ENCODE results near the gene TTYH2.

Gene TTYH2

GRCh38 chr17:74270333-74270732, 57.0 kb downstream of the TTYH2 start:
- H3K9me3 ChIP-seq: no peaks in the 10 kb centered on the region
- H3K27ac ChIP-seq: no peak overlapping the region
- H3K27me3 ChIP-seq: peaks cover 60% of the 10 kb centered on the region

GRCh38 chr17:74271281-74271680, 57.9 kb downstream of the TTYH2 start:
- no peaks in the 10 kb centered on the region for H3K4me1 ChIP-seq (ENCODE audit: control insufficient read depth in 1 of 2, insufficient read depth in 1 of 2, low read depth in 1 of 2, low read length in 1 of 2)
- peaks cover 69% of the 10 kb centered on the region for H3K27me3 ChIP-seq
- TF ChIP-seq CTCF (IDR thresholded peaks at IDR 0.05): no peak
- H3K36me3 ChIP-seq: no peaks in the 10 kb centered on the region
- no peak overlapping the region for H3K27ac ChIP-seq
- H3K4me3 ChIP-seq (ENCODE audit: low read depth in 1 of 2, low read length in 1 of 2): no peak overlapping the region
- no peaks in the 10 kb centered on the region for H3K9me3 ChIP-seq

More at GRCh38 chr17:74270333-74270732, 57.0 kb downstream of the TTYH2 start:
- Histone ChIP-seq H3K4me3 (ENCODE audit: low read depth in 1 of 2, low read length in 1 of 2) (no peak overlapping the region), H3K36me3 (no peaks in the 10 kb centered on the region), H3K4me1 (ENCODE audit: control insufficient read depth in 1 of 2, insufficient read depth in 1 of 2, low read depth in 1 of 2, low read length in 1 of 2) (no peaks in the 10 kb centered on the region)
- TF ChIP-seq CTCF (IDR thresholded peaks at IDR 0.05): no peak

GRCh38 chr17:74271901-74272561, 58.7 kb downstream of the TTYH2 start:
- TF ChIP-seq CTCF (IDR thresholded peaks at IDR 0.05): no peak
- no peaks in the 10 kb centered on the region for H3K9me3 ChIP-seq
- H3K27ac ChIP-seq: no peak overlapping the region
- no peaks in the 10 kb centered on the region for H3K36me3 ChIP-seq
- no peaks in the 10 kb centered on the region for H3K4me1 ChIP-seq (ENCODE audit: control insufficient read depth in 1 of 2, insufficient read depth in 1 of 2, low read depth in 1 of 2, low read length in 1 of 2)
- no peak overlapping the region for H3K4me3 ChIP-seq (ENCODE audit: low read depth in 1 of 2, low read length in 1 of 2)
- H3K27me3 ChIP-seq: peaks cover 68% of the 10 kb centered on the region

- H3K9me3 ChIP-seq: no peaks in the 10 kb centered on the region
- no peak for TF ChIP-seq CTCF (IDR thresholded peaks at IDR 0.05)
- H3K27me3 ChIP-seq: peaks cover 61% of the 10 kb centered on the region
- H3K4me3 ChIP-seq (ENCODE audit: low read depth in 1 of 2, low read length in 1 of 2): no peak overlapping the region
- no peak overlapping the region for H3K27ac ChIP-seq
- no peaks in the 10 kb centered on the region for H3K4me1 ChIP-seq (ENCODE audit: control insufficient read depth in 1 of 2, insufficient read depth in 1 of 2, low read depth in 1 of 2, low read length in 1 of 2)
- H3K36me3 ChIP-seq: no peaks in the 10 kb centered on the region
These were observed 59.4 kb downstream of the TTYH2 start for GRCh38 chr17:74272731-74273201.

- H3K36me3 ChIP-seq: no peaks in the 10 kb centered on the region
- H3K9me3 ChIP-seq: no peaks in the 10 kb centered on the region
- H3K4me1 ChIP-seq (ENCODE audit: control insufficient read depth in 1 of 2, insufficient read depth in 1 of 2, low read depth in 1 of 2, low read length in 1 of 2): no peaks in the 10 kb centered on the region
- H3K27ac ChIP-seq: no peak within 1 kb of the TSS
- H3K4me3 ChIP-seq (ENCODE audit: low read depth in 1 of 2, low read length in 1 of 2): no peak within 1 kb of the TSS
- no peak for TF ChIP-seq CTCF (IDR thresholded peaks at IDR 0.05)
- peaks cover 47% of the 10 kb centered on the region for H3K27me3 ChIP-seq
These were observed 60.8 kb downstream of the TTYH2 start, which contains the start of gene DNAI2 for GRCh38 chr17:74274060-74274708. DNAI2 (plus strand) TSS chr17:74274234; CDS start chr17:74281818, 7,584 bp downstream.

Data from neutrophil (primary cell).